ENCODE measurements around the gene ROR2. TPM values are rescaled to one million over a fixed set of nuclear protein-coding genes. Genes with fewer than 3 reads are reported as not detected.
"Not testable (repeated sequence)": the region's sequence is repeated elsewhere in the genome, so short reads cannot be mapped to it uniquely, and the experiment has no call there.

Gene ROR2
- total RNA-seq, 4 donors from 2014 or later, result 0.70 to 9.9 (median 4.1) TPM

DNA sequence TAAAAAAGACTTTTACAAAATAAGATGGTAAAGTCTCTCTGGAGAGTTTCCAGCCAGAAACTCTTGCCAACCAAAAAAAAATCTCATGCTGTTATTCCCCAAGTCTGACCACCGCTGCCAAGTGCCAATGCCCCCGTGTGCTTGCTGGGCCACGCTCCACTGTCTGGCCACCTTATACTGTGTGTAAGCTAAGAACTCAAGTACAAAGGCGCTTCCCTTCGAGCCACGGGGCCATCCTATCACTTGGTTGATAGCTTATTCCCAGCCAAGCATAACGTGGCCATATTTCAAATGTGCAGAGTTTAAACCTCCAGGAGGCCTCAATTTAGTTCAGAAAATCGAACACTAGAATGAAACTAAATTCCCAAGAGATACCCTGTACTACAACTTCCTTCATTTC, 36.0 kb downstream of the ROR2 start:
- TF ChIP-seq, protein P1, sequence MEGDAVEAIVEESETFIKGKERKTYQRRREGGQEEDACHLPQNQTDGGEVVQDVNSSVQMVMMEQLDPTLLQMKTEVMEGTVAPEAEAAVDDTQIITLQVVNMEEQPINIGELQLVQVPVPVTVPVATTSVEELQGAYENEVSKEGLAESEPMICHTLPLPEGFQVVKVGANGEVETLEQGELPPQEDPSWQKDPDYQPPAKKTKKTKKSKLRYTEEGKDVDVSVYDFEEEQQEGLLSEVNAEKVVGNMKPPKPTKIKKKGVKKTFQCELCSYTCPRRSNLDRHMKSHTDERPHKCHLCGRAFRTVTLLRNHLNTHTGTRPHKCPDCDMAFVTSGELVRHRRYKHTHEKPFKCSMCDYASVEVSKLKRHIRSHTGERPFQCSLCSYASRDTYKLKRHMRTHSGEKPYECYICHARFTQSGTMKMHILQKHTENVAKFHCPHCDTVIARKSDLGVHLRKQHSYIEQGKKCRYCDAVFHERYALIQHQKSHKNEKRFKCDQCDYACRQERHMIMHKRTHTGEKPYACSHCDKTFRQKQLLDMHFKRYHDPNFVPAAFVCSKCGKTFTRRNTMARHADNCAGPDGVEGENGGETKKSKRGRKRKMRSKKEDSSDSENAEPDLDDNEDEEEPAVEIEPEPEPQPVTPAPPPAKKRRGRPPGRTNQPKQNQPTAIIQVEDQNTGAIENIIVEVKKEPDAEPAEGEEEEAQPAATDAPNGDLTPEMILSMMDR (IDR thresholded peaks at IDR 0.05), result no peak
- no peak for TF ChIP-seq POLR2A (IDR thresholded peaks at IDR 0.05)
- peak in 1 of 3 donors; percentile 23 for DNase-seq
- no peaks in the 10 kb centered on the region for H3K36me3 ChIP-seq
- H3K27ac ChIP-seq, result no peak overlapping the region
- H3K4me3 ChIP-seq, result no peak overlapping the region
- no peaks in the 10 kb centered on the region for H3K27me3 ChIP-seq
- no peaks in the 10 kb centered on the region for H3K9me3 ChIP-seq
- peaks cover 0 to 1% (median 0%) of the 10 kb centered on the region in 4 donors for H3K4me1 ChIP-seq

DNA sequence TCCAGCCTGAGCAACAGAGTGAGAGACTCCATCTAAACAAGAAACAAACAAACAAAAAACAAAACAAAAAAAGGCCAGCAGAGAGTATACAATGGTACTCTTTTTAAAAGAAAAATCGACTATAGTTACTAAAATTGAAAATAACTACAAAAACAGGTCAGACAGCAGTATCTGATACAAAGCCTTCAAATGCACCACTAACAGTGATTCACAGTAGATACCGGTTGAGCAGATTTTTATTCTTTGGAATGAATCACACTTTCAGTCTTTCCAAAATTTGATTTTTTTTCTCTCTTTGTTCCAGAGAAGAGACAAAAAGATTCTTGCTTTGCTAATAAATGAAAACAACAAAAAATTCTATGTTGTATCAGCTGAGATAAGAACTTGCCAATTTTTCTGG, 36.9 kb downstream of the ROR2 start:
- Histone ChIP-seq H3K27ac (no peak overlapping the region), H3K36me3 (no peaks in the 10 kb centered on the region), H3K27me3 (no peaks in the 10 kb centered on the region), H3K4me1 (peaks cover 0 to 3% (median 0%) of the 10 kb centered on the region in 4 donors), H3K4me3 (no peak overlapping the region), H3K9me3 (no peaks in the 10 kb centered on the region)
- DNase-seq, result no peak
- TF ChIP-seq, protein P1 (IDR thresholded peaks at IDR 0.05), result no peak
- TF ChIP-seq POLR2A (IDR thresholded peaks at IDR 0.05), result no peak

DNA sequence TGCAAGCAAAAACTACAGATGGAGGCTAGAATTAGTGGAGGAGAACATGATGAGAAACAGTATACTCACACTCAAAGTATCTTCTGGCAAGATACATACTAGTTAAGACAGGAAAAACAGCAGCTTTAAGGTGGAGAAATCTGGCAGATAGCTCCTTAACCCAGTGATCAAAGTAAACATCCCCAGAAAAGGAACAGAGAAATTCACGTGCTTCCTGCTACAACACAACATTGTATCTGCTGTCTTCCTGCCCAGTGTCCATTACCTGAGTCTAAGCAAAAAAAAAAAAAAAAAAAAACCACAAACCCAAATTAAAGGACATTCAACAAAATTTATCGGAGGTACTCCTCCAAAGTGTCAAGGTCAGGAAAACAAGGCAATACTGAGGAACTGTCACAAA, 38.4 kb downstream of the ROR2 start:
- TF ChIP-seq POLR2A (IDR thresholded peaks at IDR 0.05), result no peak
- TF ChIP-seq, protein P1 (IDR thresholded peaks at IDR 0.05), result no peak
- Histone ChIP-seq H3K9me3 (no peaks in the 10 kb centered on the region), H3K27ac (no peak overlapping the region), H3K27me3 (no peaks in the 10 kb centered on the region), H3K4me3 (no peak overlapping the region), H3K4me1 (peaks cover 0 to 3% (median 0%) of the 10 kb centered on the region in 4 donors), H3K36me3 (no peaks in the 10 kb centered on the region)
- no peak for DNase-seq

DNA sequence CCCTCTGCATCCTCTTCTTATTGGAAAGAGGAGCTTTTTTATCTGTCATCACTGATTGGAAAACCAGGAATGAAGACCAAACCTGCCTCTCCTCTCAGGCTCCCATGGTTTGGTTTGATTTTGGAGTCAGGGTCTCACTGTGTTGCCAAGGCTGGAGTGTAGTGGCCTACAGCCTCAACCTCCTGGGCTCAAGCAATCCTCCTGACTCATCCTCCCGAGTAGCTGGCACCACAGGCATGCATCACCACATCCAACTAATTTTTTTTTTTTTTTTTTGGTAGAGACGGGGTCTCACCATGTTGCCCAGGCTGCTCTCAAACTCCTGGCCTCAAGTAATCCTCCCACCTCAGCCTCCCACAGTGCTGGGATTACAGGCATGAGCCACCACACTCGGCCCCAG, 40.8 kb downstream of the ROR2 start:
- not testable (repeated sequence) for H3K36me3 ChIP-seq, H3K4me3 ChIP-seq, H3K27me3 ChIP-seq, H3K9me3 ChIP-seq, H3K4me1 ChIP-seq, H3K27ac ChIP-seq, DNase-seq

DNA sequence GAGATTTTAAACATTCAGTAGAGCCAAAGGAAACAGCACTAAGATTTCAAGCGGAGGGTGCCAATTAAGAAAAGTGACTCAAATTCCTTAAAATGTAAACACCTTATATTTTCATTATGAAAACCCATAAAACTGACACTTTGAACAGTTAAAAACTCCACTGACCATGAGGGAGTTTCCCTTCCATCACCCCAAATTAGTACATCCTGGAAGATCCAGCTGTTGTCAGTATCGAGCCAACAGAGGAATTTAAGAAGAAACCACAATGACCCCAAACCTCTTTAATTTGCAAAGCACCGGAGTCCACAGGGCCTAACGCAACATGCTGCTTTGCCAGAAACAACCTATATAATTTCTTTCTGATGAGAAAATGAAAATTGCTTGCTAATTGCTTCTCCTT, 41.3 kb downstream of the ROR2 start:
- Histone ChIP-seq H3K4me1 (peaks cover 0 to 8% (median 2%) of the 10 kb centered on the region in 4 donors), H3K9me3 (no peaks in the 10 kb centered on the region), H3K4me3 (no peak overlapping the region), H3K36me3 (no peaks in the 10 kb centered on the region), H3K27me3 (no peaks in the 10 kb centered on the region), H3K27ac (no peak overlapping the region)
- TF ChIP-seq POLR2A (IDR thresholded peaks at IDR 0.05), result no peak
- TF ChIP-seq, protein P1 (IDR thresholded peaks at IDR 0.05), result no peak
- DNase-seq, result no peak

DNA sequence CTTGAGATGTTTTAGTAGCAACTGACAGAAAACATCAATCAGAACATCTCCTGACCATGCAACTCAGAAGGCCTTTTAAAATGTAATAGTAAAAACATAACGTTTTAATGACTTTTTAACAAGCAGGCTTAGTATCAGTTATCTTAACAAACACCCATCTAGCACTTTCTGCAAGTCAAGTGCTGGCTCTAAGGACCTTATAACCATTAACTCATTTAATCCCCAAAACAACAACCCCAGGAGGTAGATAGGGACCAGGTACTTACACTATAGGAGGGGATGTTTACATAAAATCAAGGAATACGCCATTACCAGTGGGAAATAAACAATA, 41.8 kb downstream of the ROR2 start:
- no peaks in the 10 kb centered on the region for H3K36me3 ChIP-seq
- no peak overlapping the region for H3K27ac ChIP-seq
- TF ChIP-seq POLR2A (IDR thresholded peaks at IDR 0.05), result no peak
- TF ChIP-seq, protein P1 (IDR thresholded peaks at IDR 0.05), result no peak
- no peaks in the 10 kb centered on the region for H3K27me3 ChIP-seq
- no peak overlapping the region for H3K4me3 ChIP-seq
- H3K4me1 ChIP-seq, result peaks cover 0 to 8% (median 2%) of the 10 kb centered on the region in 4 donors
- H3K9me3 ChIP-seq, result no peaks in the 10 kb centered on the region
- DNase-seq, result no peak

Measured in Peyer's patch (tissue), 4 donors.